PC-9 (cell line): ENCODE measurements around the gene IRF7.

Experiments
- EZH2 ChIP-seq: fragments of 200-600 bp; sonication (generic); IDR thresholded peaks from 2 replicates; pipeline ENCODE4 v1.8.0; 2017; ENCODE audit warnings: antibody characterized with exemption, low read depth
- TF ChIP-seq, protein P1 (sequence below): fragments of 200-600 bp; sonication (generic); conservative IDR thresholded peaks from 2 replicates; pipeline ENCODE4 v1.6.1; 2017; ENCODE audit warnings: mixed run types, antibody characterized with exemption, mild to moderate bottlenecking, moderate library complexity

DNA sequence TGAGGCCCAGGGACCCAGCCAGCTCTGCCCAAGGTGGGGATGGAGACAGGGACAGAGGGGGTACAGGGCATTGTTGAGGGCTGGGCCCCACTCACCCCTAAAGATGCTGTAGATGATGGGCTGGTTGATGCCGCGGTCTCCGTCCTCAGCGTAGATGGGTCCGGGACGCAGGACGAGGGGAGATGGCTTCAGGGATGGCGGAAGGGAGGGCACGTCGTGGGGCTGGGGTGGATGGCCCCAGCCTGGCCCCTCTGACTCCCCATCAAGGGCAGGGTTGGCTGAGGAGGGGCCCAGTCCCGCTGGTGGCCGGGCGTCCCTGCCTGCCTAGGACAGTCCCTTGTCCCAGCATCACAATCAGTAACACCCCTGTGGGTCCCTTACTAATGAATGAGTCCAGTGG lies 4.5 kb upstream of the IRF7 start:
- TF ChIP-seq, protein P1, sequence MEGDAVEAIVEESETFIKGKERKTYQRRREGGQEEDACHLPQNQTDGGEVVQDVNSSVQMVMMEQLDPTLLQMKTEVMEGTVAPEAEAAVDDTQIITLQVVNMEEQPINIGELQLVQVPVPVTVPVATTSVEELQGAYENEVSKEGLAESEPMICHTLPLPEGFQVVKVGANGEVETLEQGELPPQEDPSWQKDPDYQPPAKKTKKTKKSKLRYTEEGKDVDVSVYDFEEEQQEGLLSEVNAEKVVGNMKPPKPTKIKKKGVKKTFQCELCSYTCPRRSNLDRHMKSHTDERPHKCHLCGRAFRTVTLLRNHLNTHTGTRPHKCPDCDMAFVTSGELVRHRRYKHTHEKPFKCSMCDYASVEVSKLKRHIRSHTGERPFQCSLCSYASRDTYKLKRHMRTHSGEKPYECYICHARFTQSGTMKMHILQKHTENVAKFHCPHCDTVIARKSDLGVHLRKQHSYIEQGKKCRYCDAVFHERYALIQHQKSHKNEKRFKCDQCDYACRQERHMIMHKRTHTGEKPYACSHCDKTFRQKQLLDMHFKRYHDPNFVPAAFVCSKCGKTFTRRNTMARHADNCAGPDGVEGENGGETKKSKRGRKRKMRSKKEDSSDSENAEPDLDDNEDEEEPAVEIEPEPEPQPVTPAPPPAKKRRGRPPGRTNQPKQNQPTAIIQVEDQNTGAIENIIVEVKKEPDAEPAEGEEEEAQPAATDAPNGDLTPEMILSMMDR = no peak
- TF ChIP-seq EZH2 = no peak
